HG03097 (cell line): ENCODE measurements around the gene SMIM43.
"Not testable (repeated sequence)": the region's sequence is repeated elsewhere in the genome, so short reads cannot be mapped to it uniquely, and the experiment has no call there.

Experiments
- ATAC-seq: cut with Tn5 transposase; IDR thresholded peaks from one replicate; pipeline ENCODE4 v1.9.1; 2021; ENCODE audit not compliant: unreplicated experiment, low FRiP score

SMIM43 gene

GRCh38 chr4:121737846-121738554 is 27.0 kb downstream of the SMIM43 start:
- ATAC-seq = no peak

- no peak for ATAC-seq
Measured at GRCh38 chr4:121736735-121737351, 28.1 kb downstream of the SMIM43 start.

- ATAC-seq = no peak
Measured at GRCh38 chr4:121734571-121734970, 30.4 kb downstream of the SMIM43 start.

- no peak for ATAC-seq
Measured at GRCh38 chr4:121733942-121734341, 31.0 kb downstream of the SMIM43 start.

GRCh38 chr4:121729753-121730152 is 35.2 kb downstream of the SMIM43 start:
- ATAC-seq = not testable (repeated sequence)

- no peak for ATAC-seq
Measured at GRCh38 chr4:121728798-121729226, 36.2 kb downstream of the SMIM43 start.

- ATAC-seq = no peak
Measured at GRCh38 chr4:121728066-121728465, 36.9 kb downstream of the SMIM43 start.

- ATAC-seq = peak; percentile 97
Measured at GRCh38 chr4:121726642-121727268, 38.2 kb downstream of the SMIM43 start.

- ATAC-seq = no peak
Measured at GRCh38 chr4:121724671-121725070, 40.3 kb downstream of the SMIM43 start.

GRCh38 chr4:121721700-121722099 is 43.3 kb downstream of the SMIM43 start:
- no peak for ATAC-seq

GRCh38 chr4:121720109-121720508 is 44.9 kb downstream of the SMIM43 start:
- no peak for ATAC-seq

GRCh38 chr4:121717680-121718237 is 47.2 kb downstream of the SMIM43 start:
- ATAC-seq = no peak

- no peak for ATAC-seq
Measured at GRCh38 chr4:121714548-121714947, 50.4 kb downstream of the SMIM43 start.

GRCh38 chr4:121712783-121713182 is 52.2 kb downstream of the SMIM43 start:
- no peak for ATAC-seq

GRCh38 chr4:121712001-121712651 is 52.8 kb downstream of the SMIM43 start:
- ATAC-seq = no peak

- ATAC-seq = peak; percentile 96
Measured at GRCh38 chr4:121711263-121712000, 53.5 kb downstream of the SMIM43 start.

GRCh38 chr4:121709766-121710405 is 55.1 kb downstream of the SMIM43 start:
- ATAC-seq = no peak
